Measurements from ENCODE around the gene MAP3K21. TPM values are rescaled to one million over a fixed set of nuclear protein-coding genes. Genes with fewer than 3 reads are reported as not detected.

The MAP3K21 gene
- total and polyA plus RNA-seq, 9 of the 15 experiments (the other 6 are each of a cell fraction or from before 2014, with no cell fraction given), result 0.23 to 0.86 (median 0.49) TPM

DNA sequence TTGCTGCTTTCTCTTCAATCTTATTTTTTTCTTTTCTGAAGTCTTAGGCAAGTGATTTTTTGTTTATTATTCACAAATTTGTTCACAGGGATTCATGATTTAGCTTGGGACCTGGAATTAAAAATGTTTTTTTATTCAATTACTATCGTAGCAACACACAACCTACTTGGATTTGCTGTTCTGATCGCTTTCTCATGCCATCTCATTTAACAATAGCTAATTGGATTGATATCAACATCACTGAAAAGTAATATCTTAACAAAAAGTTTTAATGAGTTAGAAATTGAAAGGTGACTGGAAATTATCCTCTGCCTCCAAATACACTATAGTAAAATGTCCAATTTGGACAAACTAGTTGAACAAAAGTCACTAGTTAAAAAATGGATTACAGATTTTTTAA is 32.4 kb downstream of the MAP3K21 start:
- ATAC-seq, result no peak
- H3K79me2 ChIP-seq (ENCODE audit: control insufficient read depth, insufficient read depth, low read length), result no peaks in the 10 kb centered on the region
- CTCF ChIA-PET (ENCODE audit: low intra/inter-chr PET ratio), result no interaction called here
- intact Hi-C loops (cut with micrococcal nuclease), result loop anchor here (5.0 kb wide), 1 partner anchor 53 kb away; no protein-coding TSS in a partner anchor
- no peak overlapping the region for H3K4me3 ChIP-seq
- BruUV-seq (replicated peaks), result no TSS peak
- no peaks in the 10 kb centered on the region for H4K20me1 ChIP-seq (replicated peaks; ENCODE audit: control insufficient read depth, insufficient read depth, low read length)
- H3K9me1 ChIP-seq (ENCODE audit: control insufficient read depth, insufficient read depth, low read length), result no peaks in the 10 kb centered on the region
- POLR2A ChIA-PET, result no interaction called here
- no peaks in the 10 kb centered on the region for H3K4me1 ChIP-seq (replicated peaks in 1 of 2; ENCODE audit: control insufficient read depth in 2 of 2, insufficient read depth in 2 of 2, low read length in 2 of 2)
- TF ChIP-seq, protein P1, sequence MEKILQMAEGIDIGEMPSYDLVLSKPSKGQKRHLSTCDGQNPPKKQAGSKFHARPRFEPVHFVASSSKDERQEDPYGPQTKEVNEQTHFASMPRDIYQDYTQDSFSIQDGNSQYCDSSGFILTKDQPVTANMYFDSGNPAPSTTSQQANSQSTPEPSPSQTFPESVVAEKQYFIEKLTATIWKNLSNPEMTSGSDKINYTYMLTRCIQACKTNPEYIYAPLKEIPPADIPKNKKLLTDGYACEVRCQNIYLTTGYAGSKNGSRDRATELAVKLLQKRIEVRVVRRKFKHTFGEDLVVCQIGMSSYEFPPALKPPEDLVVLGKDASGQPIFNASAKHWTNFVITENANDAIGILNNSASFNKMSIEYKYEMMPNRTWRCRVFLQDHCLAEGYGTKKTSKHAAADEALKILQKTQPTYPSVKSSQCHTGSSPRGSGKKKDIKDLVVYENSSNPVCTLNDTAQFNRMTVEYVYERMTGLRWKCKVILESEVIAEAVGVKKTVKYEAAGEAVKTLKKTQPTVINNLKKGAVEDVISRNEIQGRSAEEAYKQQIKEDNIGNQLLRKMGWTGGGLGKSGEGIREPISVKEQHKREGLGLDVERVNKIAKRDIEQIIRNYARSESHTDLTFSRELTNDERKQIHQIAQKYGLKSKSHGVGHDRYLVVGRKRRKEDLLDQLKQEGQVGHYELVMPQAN (IDR thresholded peaks at IDR 0.05; ENCODE audit: borderline replicate concordance), result no peak
- TF ChIP-seq NR3C1 (CRISPR knock-in tag; IDR thresholded peaks at IDR 0.05) (no peak), RUNX1 (IDR thresholded peaks at IDR 0.05; ENCODE audit: low read depth) (no peak), ZNF707 (CRISPR knock-in tag; conservative IDR thresholded peaks at IDR 0.05) (no peak), CBX1 (IDR thresholded peaks at IDR 0.05; ENCODE audit: low read depth) (no peak), CEBPB (tag; IDR thresholded peaks at IDR 0.05) (no peak), LARP7 (IDR thresholded peaks at IDR 0.05) (no peak), PTRF (tag; IDR thresholded peaks at IDR 0.05) (no peak), RB1 (IDR thresholded peaks at IDR 0.05; ENCODE audit: low read depth) (no peak), HDAC6 (IDR thresholded peaks at IDR 0.05; ENCODE audit: low read depth, low read length) (no peak)
- TF ChIP-seq, protein P2, sequence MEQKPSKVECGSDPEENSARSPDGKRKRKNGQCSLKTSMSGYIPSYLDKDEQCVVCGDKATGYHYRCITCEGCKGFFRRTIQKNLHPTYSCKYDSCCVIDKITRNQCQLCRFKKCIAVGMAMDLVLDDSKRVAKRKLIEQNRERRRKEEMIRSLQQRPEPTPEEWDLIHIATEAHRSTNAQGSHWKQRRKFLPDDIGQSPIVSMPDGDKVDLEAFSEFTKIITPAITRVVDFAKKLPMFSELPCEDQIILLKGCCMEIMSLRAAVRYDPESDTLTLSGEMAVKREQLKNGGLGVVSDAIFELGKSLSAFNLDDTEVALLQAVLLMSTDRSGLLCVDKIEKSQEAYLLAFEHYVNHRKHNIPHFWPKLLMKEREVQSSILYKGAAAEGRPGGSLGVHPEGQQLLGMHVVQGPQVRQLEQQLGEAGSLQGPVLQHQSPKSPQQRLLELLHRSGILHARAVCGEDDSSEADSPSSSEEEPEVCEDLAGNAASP (IDR thresholded peaks at IDR 0.05), result no peak
- TF ChIP-seq, protein P3, sequence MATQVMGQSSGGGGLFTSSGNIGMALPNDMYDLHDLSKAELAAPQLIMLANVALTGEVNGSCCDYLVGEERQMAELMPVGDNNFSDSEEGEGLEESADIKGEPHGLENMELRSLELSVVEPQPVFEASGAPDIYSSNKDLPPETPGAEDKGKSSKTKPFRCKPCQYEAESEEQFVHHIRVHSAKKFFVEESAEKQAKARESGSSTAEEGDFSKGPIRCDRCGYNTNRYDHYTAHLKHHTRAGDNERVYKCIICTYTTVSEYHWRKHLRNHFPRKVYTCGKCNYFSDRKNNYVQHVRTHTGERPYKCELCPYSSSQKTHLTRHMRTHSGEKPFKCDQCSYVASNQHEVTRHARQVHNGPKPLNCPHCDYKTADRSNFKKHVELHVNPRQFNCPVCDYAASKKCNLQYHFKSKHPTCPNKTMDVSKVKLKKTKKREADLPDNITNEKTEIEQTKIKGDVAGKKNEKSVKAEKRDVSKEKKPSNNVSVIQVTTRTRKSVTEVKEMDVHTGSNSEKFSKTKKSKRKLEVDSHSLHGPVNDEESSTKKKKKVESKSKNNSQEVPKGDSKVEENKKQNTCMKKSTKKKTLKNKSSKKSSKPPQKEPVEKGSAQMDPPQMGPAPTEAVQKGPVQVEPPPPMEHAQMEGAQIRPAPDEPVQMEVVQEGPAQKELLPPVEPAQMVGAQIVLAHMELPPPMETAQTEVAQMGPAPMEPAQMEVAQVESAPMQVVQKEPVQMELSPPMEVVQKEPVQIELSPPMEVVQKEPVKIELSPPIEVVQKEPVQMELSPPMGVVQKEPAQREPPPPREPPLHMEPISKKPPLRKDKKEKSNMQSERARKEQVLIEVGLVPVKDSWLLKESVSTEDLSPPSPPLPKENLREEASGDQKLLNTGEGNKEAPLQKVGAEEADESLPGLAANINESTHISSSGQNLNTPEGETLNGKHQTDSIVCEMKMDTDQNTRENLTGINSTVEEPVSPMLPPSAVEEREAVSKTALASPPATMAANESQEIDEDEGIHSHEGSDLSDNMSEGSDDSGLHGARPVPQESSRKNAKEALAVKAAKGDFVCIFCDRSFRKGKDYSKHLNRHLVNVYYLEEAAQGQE (IDR thresholded peaks at IDR 0.05; ENCODE audit: borderline replicate concordance), result no peak
- TF ChIP-seq, protein P3 (CRISPR knock-in tag; IDR thresholded peaks at IDR 0.05; ENCODE audit: low read depth), result no peak
- no peak overlapping the region for H3K27ac ChIP-seq (ENCODE audit: extremely low read depth, low read depth, low read length)
- H3K27me3 ChIP-seq (ENCODE audit: control insufficient read depth in 2 of 2, insufficient read depth in 2 of 2, low read length in 2 of 2), result peaks cover 9 to 16% of the 10 kb centered on the region in 2 experiments; a peak in 4 of 5 replicates
- no peak overlapping the region for H3K4me2 ChIP-seq (ENCODE audit: insufficient read depth, low read length)
- no peak overlapping the region for H3K9ac ChIP-seq (ENCODE audit: insufficient read depth in 1 of 2, low read depth in 2 of 2, low read length in 2 of 2)
- DNase-seq (ENCODE audit: extremely low read depth in 1 of 4, low spot score in 3 of 4), result no peak
- no peaks in the 10 kb centered on the region for H3K36me3 ChIP-seq (ENCODE audit: control insufficient read depth, insufficient read depth, low read length)
- FAIRE-seq, result no peak
- WGBS (ENCODE audit: insufficient coverage, low coverage, missing lambda C conversion rate), result 0% methylated on average over 2 of the region's 2 CpGs
- no peak overlapping the region for H2AFZ ChIP-seq (ENCODE audit: low read depth, low read length)
- H3K9me3 ChIP-seq (replicated peaks; ENCODE audit: control insufficient read depth, insufficient read depth, low read depth, low read length), result no peaks in the 10 kb centered on the region
- in situ Hi-C loops (cut with MboI), result no loop called here
